Measurements from ENCODE around the gene NFKBIA.

DNA sequence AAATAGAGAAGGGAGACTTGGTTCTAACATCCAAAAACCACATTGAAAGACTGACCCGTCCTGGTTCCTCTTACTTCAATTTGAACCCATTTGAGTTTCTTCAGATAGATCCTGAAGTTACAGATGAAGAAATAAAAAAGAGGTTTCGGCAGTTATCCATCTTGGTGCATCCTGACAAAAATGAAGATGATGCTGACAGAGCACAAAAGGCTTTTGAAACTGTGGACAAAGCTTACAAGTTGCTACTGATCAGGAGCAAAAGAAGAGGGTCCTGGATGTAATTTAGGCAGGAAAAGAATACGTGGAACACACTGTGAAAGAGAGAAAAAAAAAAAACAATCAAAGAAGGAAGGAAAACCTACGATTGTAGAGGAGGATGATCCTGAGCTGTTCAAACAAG lies 25.4 kb upstream of the NFKBIA start:
- TF ChIP-seq, protein P1, sequence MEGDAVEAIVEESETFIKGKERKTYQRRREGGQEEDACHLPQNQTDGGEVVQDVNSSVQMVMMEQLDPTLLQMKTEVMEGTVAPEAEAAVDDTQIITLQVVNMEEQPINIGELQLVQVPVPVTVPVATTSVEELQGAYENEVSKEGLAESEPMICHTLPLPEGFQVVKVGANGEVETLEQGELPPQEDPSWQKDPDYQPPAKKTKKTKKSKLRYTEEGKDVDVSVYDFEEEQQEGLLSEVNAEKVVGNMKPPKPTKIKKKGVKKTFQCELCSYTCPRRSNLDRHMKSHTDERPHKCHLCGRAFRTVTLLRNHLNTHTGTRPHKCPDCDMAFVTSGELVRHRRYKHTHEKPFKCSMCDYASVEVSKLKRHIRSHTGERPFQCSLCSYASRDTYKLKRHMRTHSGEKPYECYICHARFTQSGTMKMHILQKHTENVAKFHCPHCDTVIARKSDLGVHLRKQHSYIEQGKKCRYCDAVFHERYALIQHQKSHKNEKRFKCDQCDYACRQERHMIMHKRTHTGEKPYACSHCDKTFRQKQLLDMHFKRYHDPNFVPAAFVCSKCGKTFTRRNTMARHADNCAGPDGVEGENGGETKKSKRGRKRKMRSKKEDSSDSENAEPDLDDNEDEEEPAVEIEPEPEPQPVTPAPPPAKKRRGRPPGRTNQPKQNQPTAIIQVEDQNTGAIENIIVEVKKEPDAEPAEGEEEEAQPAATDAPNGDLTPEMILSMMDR (IDR thresholded peaks at IDR 0.05): no peak
- TF ChIP-seq, protein P2, sequence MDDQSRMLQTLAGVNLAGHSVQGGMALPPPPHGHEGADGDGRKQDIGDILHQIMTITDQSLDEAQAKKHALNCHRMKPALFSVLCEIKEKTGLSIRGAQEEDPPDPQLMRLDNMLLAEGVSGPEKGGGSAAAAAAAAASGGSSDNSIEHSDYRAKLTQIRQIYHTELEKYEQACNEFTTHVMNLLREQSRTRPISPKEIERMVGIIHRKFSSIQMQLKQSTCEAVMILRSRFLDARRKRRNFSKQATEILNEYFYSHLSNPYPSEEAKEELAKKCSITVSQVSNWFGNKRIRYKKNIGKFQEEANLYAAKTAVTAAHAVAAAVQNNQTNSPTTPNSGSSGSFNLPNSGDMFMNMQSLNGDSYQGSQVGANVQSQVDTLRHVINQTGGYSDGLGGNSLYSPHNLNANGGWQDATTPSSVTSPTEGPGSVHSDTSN (IDR thresholded peaks at IDR 0.05): no peak
- TF ChIP-seq CBX2 (IDR thresholded peaks at IDR 0.05; ENCODE audit: borderline replicate concordance, low read depth) (no peak), BHLHE40 (IDR thresholded peaks at IDR 0.05; ENCODE audit: low read depth, low read length) (no peak), MAZ (IDR thresholded peaks at IDR 0.05; ENCODE audit: borderline replicate concordance, low read depth, low read length) (no peak)

All from A549 (cell line).